A673 (cell line): ENCODE measurements around the gene MLIP. TPM values are rescaled to one million over a fixed set of nuclear protein-coding genes. Genes with fewer than 3 reads are reported as not detected.

Source experiments
- BruUV-seq: library from RNA; stranded (reverse); fragments of 400-500 nt; replicated peaks from 2 replicates; lab custom pipeline; 2021; lab: Mats Ljungman, UMichigan
- CTCF ChIA-PET: fragments of 300-600 bp; sonication (Branson Sonifier 250); formaldehyde crosslinking; loops from one replicate; lab custom pipeline; 2022; ENCODE audit warnings: antibody characterized with exemption; lab: Charles Lee
- POLR2A ChIA-PET: fragments of 300-600 bp; sonication (Branson Sonifier 250); formaldehyde crosslinking; loops from one replicate; lab custom pipeline; 2022; ENCODE audit warnings: antibody characterized with exemption; ENCODE audit not compliant: low non-redundant PET; lab: Charles Lee
- DNase-seq: peaks from one replicate; pipeline ENCODE4 v3.0.0-alpha.2; 2015; ENCODE audit warnings: low spot score
- H3K27ac ChIP-seq: fragments of 200-600 bp; sonication (generic); 2 replicates; pipeline ENCODE4 v1.5.1; 2016; ENCODE audit warnings: mixed run types, low read depth, mild to moderate bottlenecking, mixed read lengths, antibody characterized with exemption, low read length; ENCODE audit not compliant: poor library complexity, severe bottlenecking
- H3K27me3 ChIP-seq: fragments of 200-600 bp; sonication (generic); replicated peaks from 2 replicates; pipeline ENCODE4 v1.6.1; 2017; ENCODE audit warnings: mixed run types, low read depth, mild to moderate bottlenecking, mixed read lengths, antibody characterized with exemption, low read length; ENCODE audit not compliant: insufficient read depth, poor library complexity
- H3K36me3 ChIP-seq: fragments of 200-600 bp; sonication (generic); 2 replicates; pipeline ENCODE4 v1.6.1; 2016; ENCODE audit warnings: mixed run types, mild to moderate bottlenecking, mixed read lengths, antibody characterized with exemption, low read length; ENCODE audit not compliant: insufficient read depth, poor library complexity, severe bottlenecking
- H3K4me1 ChIP-seq: fragments of 200-600 bp; sonication (generic); 2 replicates; pipeline ENCODE4 v1.6.1; 2017; ENCODE audit warnings: mixed run types, mild to moderate bottlenecking, mixed read lengths, antibody characterized with exemption, low read length; ENCODE audit not compliant: insufficient read depth, poor library complexity, severe bottlenecking
- H3K4me3 ChIP-seq: fragments of 200-600 bp; sonication (generic); 2 replicates; pipeline ENCODE4 v1.5.1; 2016; ENCODE audit warnings: low read depth, mixed run types, mild to moderate bottlenecking, mixed read lengths, low read length; ENCODE audit not compliant: poor library complexity, severe bottlenecking
- H3K9me3 ChIP-seq: fragments of 200-600 bp; sonication (generic); 2 replicates; pipeline ENCODE4 v1.6.1; 2016; ENCODE audit warnings: mixed run types, low read depth, mild to moderate bottlenecking, mixed read lengths, antibody characterized with exemption, low read length; ENCODE audit not compliant: poor library complexity, severe bottlenecking
- CTCF ChIP-seq: fragments of 300-800, 200-600 bp; sonication (generic); conservative IDR thresholded peaks from 2 replicates; pipeline ENCODE4 v1.5.1; 2017; ENCODE audit warnings: low read depth, mild to moderate bottlenecking, antibody characterized with exemption, low read length, moderate library complexity, mixed read lengths
- EZH2 ChIP-seq: fragments of 200-600 bp; sonication (generic); IDR thresholded peaks from 2 replicates; pipeline ENCODE4 v1.6.1; 2017; ENCODE audit warnings: borderline replicate concordance, low read depth, mild to moderate bottlenecking, mixed read lengths, antibody characterized with exemption, low read length; ENCODE audit not compliant: poor library complexity, severe bottlenecking
- intact Hi-C: fragments of 100-400 bp; cut with micrococcal nuclease; formaldehyde crosslinking; loops from one replicate; pipeline ENCODE4 v1.10.0; 2022; ENCODE audit not compliant: unreplicated experiment
- total RNA-seq: library from RNA; stranded (reverse); gene quantifications from 2 replicates; pipeline ENCODE4 v1.2.3, GENCODE V29; 2021

Gene MLIP
- total RNA-seq, 1 experiment from 2014 or later: 0.58 TPM

- no peaks in the 10 kb centered on the region for H3K4me1 ChIP-seq
- ChIA-PET POLR2A (no interaction called here), CTCF (no interaction called here)
- no peak overlapping the region for H3K27ac ChIP-seq
- intact Hi-C loops: no loop called here
- H3K36me3 ChIP-seq: no peaks in the 10 kb centered on the region
- TF ChIP-seq EZH2 (no peak), CTCF (no peak)
- no peak overlapping the region for H3K4me3 ChIP-seq
- H3K9me3 ChIP-seq: no peaks in the 10 kb centered on the region
- BruUV-seq: no TSS peak
- DNase-seq: no peak
- H3K27me3 ChIP-seq: no peaks in the 10 kb centered on the region
These were observed 17.8 kb upstream of the MLIP start for GRCh38 chr6:54093326-54093948.

- H3K4me3 ChIP-seq: no peak overlapping the region
- no peak for TF ChIP-seq EZH2
- no peak for TF ChIP-seq CTCF
- H3K9me3 ChIP-seq: no peaks in the 10 kb centered on the region
- no peak overlapping the region for H3K27ac ChIP-seq
- ChIA-PET POLR2A (no interaction called here), CTCF (no interaction called here)
- DNase-seq: no peak
- H3K36me3 ChIP-seq: no peaks in the 10 kb centered on the region
- intact Hi-C loops: no loop called here
- no TSS peak for BruUV-seq
- H3K27me3 ChIP-seq: no peaks in the 10 kb centered on the region
- H3K4me1 ChIP-seq: no peaks in the 10 kb centered on the region
These were observed 16.9 kb upstream of the MLIP start for GRCh38 chr6:54094293-54094692.

GRCh38 chr6:54094786-54095185, 16.5 kb upstream of the MLIP start:
- Histone ChIP-seq H3K4me1 (no peaks in the 10 kb centered on the region), H3K9me3 (no peaks in the 10 kb centered on the region), H3K36me3 (no peaks in the 10 kb centered on the region), H3K27me3 (no peaks in the 10 kb centered on the region), H3K4me3 (no peak overlapping the region), H3K27ac (no peak overlapping the region)
- intact Hi-C loops: no loop called here
- ChIA-PET CTCF (no interaction called here), POLR2A (no interaction called here)
- TF ChIP-seq CTCF (no peak), EZH2 (no peak)
- BruUV-seq: no TSS peak
- DNase-seq: no peak
